Central memory CD8-positive, alpha-beta T cell (primary cell): ENCODE results near the gene LGR4.

Experiments used
- ATAC-seq: fragments of 150-1000 bp; cut with Tn5 transposase; replicated peaks from 2 replicates; pipeline ENCODE4 v1.10.0; 2022; ENCODE audit warnings: mild to moderate bottlenecking, moderate FRiP score, moderate number of reproducible peaks; ENCODE audit not compliant: poor library complexity, severe bottlenecking; ENCODE audit errors: extremely low read depth
- DNase-seq, 2 donors: peaks; one replicate each; pipeline ENCODE4 v3.0.0; 2021; ENCODE audit warnings: low spot score in 2 of 2
- H3K27ac Mint-ChIP-seq: one replicate; pipeline ENCODE4 v1.8.0; 2022; ENCODE audit warnings: low read depth, mild to moderate bottlenecking, moderate library complexity, mixed read lengths
- H3K27me3 Mint-ChIP-seq: one replicate; pipeline ENCODE4 v1.8.0; 2022; ENCODE audit warnings: mixed read lengths
- H3K36me3 Mint-ChIP-seq: one replicate; pipeline ENCODE4 v1.8.0; 2022; ENCODE audit warnings: mild to moderate bottlenecking, moderate library complexity, mixed read lengths; ENCODE audit not compliant: insufficient read depth
- H3K4me1 Mint-ChIP-seq: one replicate; pipeline ENCODE4 v1.8.0; 2022; ENCODE audit warnings: mixed read lengths
- H3K4me3 Mint-ChIP-seq: one replicate; pipeline ENCODE4 v1.8.0; 2022; ENCODE audit warnings: mild to moderate bottlenecking, moderate library complexity, mixed read lengths
- H3K9me3 Mint-ChIP-seq: one replicate; pipeline ENCODE4 v1.8.0; 2022; ENCODE audit warnings: mixed read lengths

LGR4 gene

GRCh38 chr11:27427183-27427980 is 45.2 kb downstream of the LGR4 start:
- Mint-ChIP-seq H3K27me3 (peaks cover 18% of the 10 kb centered on the region), H3K4me1 (no peaks in the 10 kb centered on the region), H3K36me3 (no peaks in the 10 kb centered on the region), H3K9me3 (no peaks in the 10 kb centered on the region), H3K4me3 (no peak overlapping the region), H3K27ac (no peak overlapping the region)
- DNase-seq (no peak), ATAC-seq (no peak)

DNA sequence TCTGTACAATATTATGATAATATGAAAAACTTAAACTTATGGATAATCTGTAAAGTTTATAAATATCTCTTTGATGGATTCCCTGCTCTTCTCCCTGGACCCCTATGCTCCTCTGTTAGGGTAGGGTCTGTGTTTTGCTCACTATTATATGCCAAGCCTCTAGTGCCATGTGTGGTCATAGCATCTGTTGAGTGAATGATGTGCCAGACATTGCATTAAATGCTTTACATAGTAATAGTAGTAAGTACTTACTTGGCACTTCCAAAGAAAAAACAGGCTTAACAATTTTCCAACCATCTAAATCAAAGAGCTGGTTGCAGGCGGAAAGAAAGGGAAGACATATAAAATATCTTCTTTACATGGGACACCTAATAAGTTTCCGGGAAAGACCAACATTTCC is 46.8 kb downstream of the LGR4 start:
- no peaks in the 10 kb centered on the region for H3K9me3 Mint-ChIP-seq
- H3K36me3 Mint-ChIP-seq = no peaks in the 10 kb centered on the region
- no peak overlapping the region for H3K4me3 Mint-ChIP-seq
- no peak overlapping the region for H3K27ac Mint-ChIP-seq
- H3K27me3 Mint-ChIP-seq = peaks cover 18% of the 10 kb centered on the region
- H3K4me1 Mint-ChIP-seq = no peaks in the 10 kb centered on the region
- DNase-seq (no peak), ATAC-seq (no peak)

DNA sequence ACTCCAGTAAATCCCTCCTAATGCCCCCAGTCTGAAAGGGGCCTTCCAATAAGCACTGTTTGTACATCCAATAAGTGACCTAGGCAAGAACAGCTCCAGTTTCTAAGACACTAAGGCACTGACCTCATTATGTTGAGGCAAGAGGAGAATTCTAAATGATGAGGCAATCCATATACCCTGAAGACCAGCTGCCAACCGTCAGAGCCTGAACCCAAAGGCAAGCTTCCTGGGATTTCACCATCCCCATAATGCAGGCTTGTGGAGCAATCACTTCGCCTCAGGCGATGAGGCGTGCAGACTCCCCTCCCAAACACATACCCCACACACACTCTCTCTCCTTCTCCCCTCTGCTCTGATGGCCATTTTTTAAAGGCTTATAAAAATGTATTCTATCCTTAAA is 49.5 kb downstream of the LGR4 start:
- ATAC-seq = no peak
- no peak for DNase-seq
- Mint-ChIP-seq H3K4me1 (no peaks in the 10 kb centered on the region), H3K27ac (no peak overlapping the region), H3K4me3 (no peak overlapping the region), H3K27me3 (peaks cover 18% of the 10 kb centered on the region), H3K9me3 (no peaks in the 10 kb centered on the region), H3K36me3 (no peaks in the 10 kb centered on the region)

- Mint-ChIP-seq H3K36me3 (no peaks in the 10 kb centered on the region), H3K27me3 (peaks cover 20% of the 10 kb centered on the region), H3K4me3 (no peak overlapping the region), H3K27ac (no peak overlapping the region), H3K4me1 (no peaks in the 10 kb centered on the region), H3K9me3 (no peaks in the 10 kb centered on the region)
- ATAC-seq (no peak), DNase-seq (no peak)
Observed at GRCh38 chr11:27421819-27422494, 50.6 kb downstream of the LGR4 start.

GRCh38 chr11:27420722-27421572 is 51.6 kb downstream of the LGR4 start:
- no peak overlapping the region for H3K4me3 Mint-ChIP-seq
- no peak for ATAC-seq
- H3K4me1 Mint-ChIP-seq = no peaks in the 10 kb centered on the region
- H3K36me3 Mint-ChIP-seq = no peaks in the 10 kb centered on the region
- H3K9me3 Mint-ChIP-seq = no peaks in the 10 kb centered on the region
- no peak overlapping the region for H3K27ac Mint-ChIP-seq
- no peak for DNase-seq
- peaks cover 30% of the 10 kb centered on the region for H3K27me3 Mint-ChIP-seq

DNA sequence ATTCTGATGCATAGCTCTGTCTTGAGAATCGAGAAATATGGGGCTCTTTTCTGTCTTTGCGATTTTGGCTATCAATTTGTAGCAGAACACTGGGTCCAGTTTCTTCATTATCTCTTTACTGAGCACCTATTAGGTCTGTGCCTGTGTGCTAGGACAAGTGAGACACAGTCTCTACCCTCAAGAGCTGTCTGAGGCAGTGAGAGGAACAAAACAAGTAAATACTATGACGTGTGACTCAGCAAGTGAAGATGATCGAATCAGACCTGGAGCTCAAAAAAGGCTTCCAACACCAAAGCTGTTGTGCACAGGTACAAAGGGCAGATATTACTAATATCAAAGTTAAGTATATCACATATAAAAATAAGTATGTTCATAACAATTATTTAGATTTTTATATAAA is 52.4 kb downstream of the LGR4 start:
- H3K27ac Mint-ChIP-seq = no peak overlapping the region
- H3K4me3 Mint-ChIP-seq = no peak overlapping the region
- no peak for DNase-seq
- H3K27me3 Mint-ChIP-seq = peaks cover 38% of the 10 kb centered on the region
- no peaks in the 10 kb centered on the region for H3K4me1 Mint-ChIP-seq
- H3K9me3 Mint-ChIP-seq = no peaks in the 10 kb centered on the region
- no peaks in the 10 kb centered on the region for H3K36me3 Mint-ChIP-seq
- ATAC-seq = no peak

DNA sequence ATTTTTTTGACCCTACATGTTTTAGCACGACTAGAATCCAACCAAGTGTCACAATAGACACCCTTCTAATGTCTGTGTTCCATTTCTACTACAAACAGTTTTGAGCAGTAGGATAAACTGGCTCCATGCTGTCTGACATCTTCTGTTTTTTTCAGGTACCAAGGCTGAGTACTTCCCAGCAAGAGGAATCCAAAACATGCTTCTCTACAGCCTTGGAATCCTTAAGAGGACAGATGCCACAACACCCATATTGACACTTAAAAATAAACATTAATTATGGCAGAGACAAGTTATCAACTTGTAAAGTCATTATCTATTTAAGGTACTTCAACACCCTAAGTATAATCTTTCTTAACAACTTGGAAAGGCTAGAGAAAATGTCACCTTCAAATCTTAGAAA is 54.2 kb downstream of the LGR4 start:
- no peak overlapping the region for H3K4me3 Mint-ChIP-seq
- H3K36me3 Mint-ChIP-seq = no peaks in the 10 kb centered on the region
- H3K27me3 Mint-ChIP-seq = peaks cover 40% of the 10 kb centered on the region
- no peaks in the 10 kb centered on the region for H3K4me1 Mint-ChIP-seq
- DNase-seq (no peak), ATAC-seq (no peak)
- no peak overlapping the region for H3K27ac Mint-ChIP-seq
- no peaks in the 10 kb centered on the region for H3K9me3 Mint-ChIP-seq

DNA sequence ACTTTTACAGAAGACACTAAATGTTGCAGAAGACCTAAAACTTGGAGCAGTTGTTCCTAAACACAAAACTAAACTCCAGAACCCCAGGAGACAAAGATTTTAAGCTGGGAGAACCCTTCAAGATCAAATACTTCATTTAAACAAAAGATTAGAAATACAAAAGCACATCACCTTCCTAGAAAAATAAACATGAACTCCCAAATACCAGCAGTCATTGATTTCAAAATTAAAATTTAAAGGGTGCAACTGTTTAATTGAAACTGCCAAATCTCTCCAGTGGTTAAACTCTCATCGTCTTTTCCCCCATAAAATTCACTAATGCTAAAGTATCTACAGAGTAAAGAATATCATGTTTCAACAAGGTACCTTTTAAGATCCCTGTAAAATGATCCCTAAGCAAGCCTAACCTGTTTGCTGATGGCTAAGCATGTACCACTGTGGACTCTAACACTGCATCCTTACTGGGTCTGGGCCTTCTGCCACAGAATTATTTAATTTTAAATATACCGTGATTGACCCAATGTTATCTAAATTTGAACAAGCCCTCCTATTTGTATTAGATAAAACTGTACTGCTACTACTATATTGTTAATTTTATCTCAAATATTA is 55.9 kb downstream of the LGR4 start:
- DNase-seq (no peak), ATAC-seq (no peak)
- H3K4me3 Mint-ChIP-seq = no peak overlapping the region
- H3K9me3 Mint-ChIP-seq = no peaks in the 10 kb centered on the region
- no peaks in the 10 kb centered on the region for H3K36me3 Mint-ChIP-seq
- no peaks in the 10 kb centered on the region for H3K4me1 Mint-ChIP-seq
- peaks cover 42% of the 10 kb centered on the region for H3K27me3 Mint-ChIP-seq
- no peak overlapping the region for H3K27ac Mint-ChIP-seq

GRCh38 chr11:27414644-27415043 is 57.9 kb downstream of the LGR4 start:
- H3K27ac Mint-ChIP-seq = no peak overlapping the region
- ATAC-seq = no peak
- no peaks in the 10 kb centered on the region for H3K9me3 Mint-ChIP-seq
- no peaks in the 10 kb centered on the region for H3K4me1 Mint-ChIP-seq
- H3K27me3 Mint-ChIP-seq = peaks cover 42% of the 10 kb centered on the region
- H3K36me3 Mint-ChIP-seq = no peaks in the 10 kb centered on the region
- H3K4me3 Mint-ChIP-seq = no peak overlapping the region
- no peak for DNase-seq

GRCh38 chr11:27413218-27413617 is 59.4 kb downstream of the LGR4 start:
- Mint-ChIP-seq H3K4me3 (no peak overlapping the region), H3K36me3 (no peaks in the 10 kb centered on the region), H3K27me3 (peaks cover 49% of the 10 kb centered on the region), H3K27ac (no peak overlapping the region), H3K4me1 (no peaks in the 10 kb centered on the region), H3K9me3 (no peaks in the 10 kb centered on the region)
- no peak for DNase-seq
- no peak for ATAC-seq

- DNase-seq = no peak
- H3K9me3 Mint-ChIP-seq = no peaks in the 10 kb centered on the region
Observed at GRCh38 chr11:27412192-27412691, 60.3 kb downstream of the LGR4 start.

GRCh38 chr11:27411328-27411727 is 61.3 kb downstream of the LGR4 start:
- Mint-ChIP-seq H3K9me3 (no peaks in the 10 kb centered on the region), H3K4me3 (no peak overlapping the region), H3K4me1 (no peaks in the 10 kb centered on the region), H3K27ac (no peak overlapping the region), H3K27me3 (peaks cover 42% of the 10 kb centered on the region), H3K36me3 (no peaks in the 10 kb centered on the region)
- no peak for ATAC-seq
- no peak for DNase-seq

More at GRCh38 chr11:27412192-27412691, 60.3 kb downstream of the LGR4 start:
- Mint-ChIP-seq H3K36me3 (no peaks in the 10 kb centered on the region), H3K27ac (no peak overlapping the region), H3K27me3 (peaks cover 51% of the 10 kb centered on the region), H3K4me3 (no peak overlapping the region), H3K4me1 (no peaks in the 10 kb centered on the region)
- ATAC-seq = no peak
